Stimulated activated CD4-positive, alpha-beta T cell treated with anti-CD3 and anti-CD28 coated beads, Interleukin-15, amount 100 ng/mL, for 1 hour (primary cell): ENCODE measurements around the gene OTULIN.

Experiments used
- DNase-seq, 2 donors: peaks; one replicate each; pipeline ENCODE4 v3.0.0-alpha.2; 2020; ENCODE audit warnings: low read depth in 1 of 2, low spot score in 1 of 2

The OTULIN gene

GRCh38 chr5:14696057-14696456 lies 31.5 kb downstream of the OTULIN start:
- no peak for DNase-seq

- DNase-seq: no peak
Observed at GRCh38 chr5:14696851-14697250, 32.3 kb downstream of the OTULIN start.

GRCh38 chr5:14698495-14698894 lies 34.0 kb downstream of the OTULIN start:
- no peak for DNase-seq

GRCh38 chr5:14699159-14699558 lies 34.6 kb downstream of the OTULIN start:
- DNase-seq: no peak

- no peak for DNase-seq
Observed at GRCh38 chr5:14699807-14700400, 35.4 kb downstream of the OTULIN start.

GRCh38 chr5:14700478-14701436 lies 36.2 kb downstream of the OTULIN start:
- no peak for DNase-seq

GRCh38 chr5:14701556-14701955 lies 37.0 kb downstream of the OTULIN start:
- DNase-seq: no peak

- DNase-seq: no peak
Observed at GRCh38 chr5:14702238-14702839, 37.8 kb downstream of the OTULIN start.

- DNase-seq: no peak
Observed at GRCh38 chr5:14705556-14705955, 41.0 kb downstream of the OTULIN start.

GRCh38 chr5:14706615-14707021 lies 42.1 kb downstream of the OTULIN start:
- DNase-seq: no peak

GRCh38 chr5:14707811-14708390 lies 43.4 kb downstream of the OTULIN start:
- DNase-seq: no peak

GRCh38 chr5:14708551-14708950 lies 44.0 kb downstream of the OTULIN start:
- no peak for DNase-seq

GRCh38 chr5:14710313-14710994 lies 45.9 kb downstream of the OTULIN start:
- no peak for DNase-seq

- no peak for DNase-seq
Observed at GRCh38 chr5:14712131-14712530, 47.6 kb downstream of the OTULIN start.

GRCh38 chr5:14712666-14713065 lies 48.1 kb downstream of the OTULIN start:
- DNase-seq: no peak

GRCh38 chr5:14713476-14714390 lies 49.2 kb downstream of the OTULIN start:
- no peak for DNase-seq

GRCh38 chr5:14714706-14715105 lies 50.2 kb downstream of the OTULIN start:
- no peak for DNase-seq

- DNase-seq: no peak
Observed at GRCh38 chr5:14715481-14715880, 51.0 kb downstream of the OTULIN start.

GRCh38 chr5:14716755-14717752 lies 52.5 kb downstream of the OTULIN start:
- no peak for DNase-seq
